ES-I3 (cell line): ENCODE measurements around the gene CBX1.

Experiments
- H3K36me3 ChIP-seq: 2 replicates; pipeline ENCODE4 v1.6.1; 2013; ENCODE audit warnings: mild to moderate bottlenecking, low read length, control low read depth, moderate library complexity; ENCODE audit not compliant: insufficient read depth
- H3K4me1 ChIP-seq: 2 replicates; pipeline ENCODE4 v1.6.1; 2013; ENCODE audit warnings: mild to moderate bottlenecking, control low read depth, low read length; ENCODE audit not compliant: insufficient read depth
- H3K9ac ChIP-seq: 2 replicates; pipeline ENCODE4 v1.6.1; 2013; ENCODE audit warnings: low read depth, mild to moderate bottlenecking, low read length, moderate library complexity
- H3K9me3 ChIP-seq: 2 replicates; pipeline ENCODE4 v1.6.1; 2013; ENCODE audit warnings: mild to moderate bottlenecking, low read length, moderate library complexity; ENCODE audit not compliant: control insufficient read depth, insufficient read depth

CBX1 gene

GRCh38 chr17:48025904-48026501, 75.3 kb downstream of the CBX1 start:
- no peaks in the 10 kb centered on the region for H3K36me3 ChIP-seq
- peak overlapping the region; percentile 59; the same call in 1 of the 2 replicates for H3K9ac ChIP-seq
- no peaks in the 10 kb centered on the region for H3K9me3 ChIP-seq
- H3K4me1 ChIP-seq = peaks cover 9% of the 10 kb centered on the region; the same call in 1 of the 2 replicates

DNA sequence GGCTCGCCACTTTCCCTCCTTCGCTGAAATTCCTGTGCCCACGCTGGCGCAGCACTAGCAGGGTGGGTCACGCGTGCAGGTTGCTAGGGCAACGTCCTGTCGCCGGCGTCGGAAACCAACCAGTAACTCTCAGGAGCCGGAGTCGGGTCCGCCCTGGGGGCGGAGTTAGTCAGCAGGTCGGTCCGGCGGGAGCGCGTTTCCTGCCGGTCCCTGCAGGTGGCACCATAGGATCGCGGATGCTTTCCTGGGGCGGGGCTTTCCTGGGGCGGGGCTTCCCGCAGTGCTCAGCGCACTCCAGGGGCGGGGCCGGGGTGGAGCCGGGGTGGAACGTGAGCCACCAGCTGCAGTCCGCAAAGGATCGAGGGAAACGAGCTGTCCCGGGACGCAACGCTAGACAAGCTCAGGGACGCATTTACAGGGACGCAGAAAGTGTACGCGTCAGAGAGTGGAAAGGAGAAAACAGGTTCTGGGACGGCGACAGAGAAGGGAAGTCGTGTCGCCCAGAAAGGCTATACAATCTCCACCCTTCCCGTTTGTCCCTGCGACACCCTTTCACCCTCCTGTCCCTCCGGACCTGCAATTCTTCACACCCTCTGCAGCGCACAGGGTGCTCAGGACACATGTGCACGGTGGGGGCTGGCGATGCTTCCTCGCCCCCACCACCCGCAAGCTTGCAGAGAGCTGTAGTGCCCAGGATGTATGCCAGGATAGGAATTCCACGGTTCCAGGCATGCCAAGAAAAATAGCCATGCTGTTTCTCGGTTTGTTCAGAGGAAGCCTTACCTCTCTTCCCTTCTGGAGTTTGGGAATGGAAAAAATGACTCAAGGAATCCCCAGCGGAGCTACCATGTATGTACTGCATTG, 76.0 kb downstream of the CBX1 start:
- Histone ChIP-seq H3K4me1 (peaks cover 9% of the 10 kb centered on the region; the same call in 1 of the 2 replicates), H3K9me3 (no peaks in the 10 kb centered on the region), H3K36me3 (no peaks in the 10 kb centered on the region), H3K9ac (peak overlapping the region; percentile 70)

DNA sequence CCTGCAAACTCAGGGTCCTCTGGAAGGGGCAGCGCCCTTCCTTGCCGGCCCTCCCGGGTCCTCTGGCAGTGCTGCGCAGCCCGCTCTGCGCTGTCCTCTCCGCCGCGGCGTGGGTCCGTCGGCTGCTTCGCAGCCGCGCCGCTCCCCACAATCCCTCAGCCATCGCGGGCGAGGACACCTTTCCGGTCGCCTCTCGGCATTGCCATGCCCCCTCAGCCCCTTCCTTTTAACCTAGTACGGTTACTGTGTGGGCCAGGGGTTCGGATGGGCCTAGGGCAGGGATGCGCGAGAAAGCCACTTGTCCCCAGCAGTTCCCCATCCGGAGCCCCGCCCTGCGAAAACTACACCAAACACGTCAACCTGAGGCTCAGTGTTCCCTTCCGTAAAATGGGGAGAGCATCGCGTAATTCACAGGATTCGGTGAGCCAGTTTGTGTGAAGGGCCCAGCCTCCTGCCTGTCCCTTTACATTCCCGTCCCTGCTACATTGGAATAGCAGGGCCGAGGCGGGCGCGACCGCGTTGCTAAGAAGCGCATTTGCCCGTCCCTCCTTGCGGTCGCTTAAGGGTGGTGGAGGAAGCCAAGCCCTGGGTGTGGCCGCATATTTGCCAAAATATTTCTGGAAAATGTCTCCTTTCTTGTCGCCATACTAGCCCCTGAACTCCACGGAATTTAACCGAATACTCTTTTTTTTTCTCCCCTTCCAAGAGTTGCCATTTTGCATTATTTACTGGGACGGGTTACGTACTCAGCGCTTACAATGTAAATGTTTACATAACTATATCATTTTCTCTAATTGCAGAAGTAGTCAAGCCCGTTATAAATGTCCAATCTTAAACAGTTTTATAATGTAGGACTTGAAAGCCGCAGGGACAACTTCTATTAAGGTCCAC, 76.9 kb downstream of the CBX1 start:
- H3K9me3 ChIP-seq = no peaks in the 10 kb centered on the region
- peak overlapping the region; percentile 70 for H3K9ac ChIP-seq
- H3K36me3 ChIP-seq = no peaks in the 10 kb centered on the region
- peaks cover 9% of the 10 kb centered on the region; the same call in 1 of the 2 replicates for H3K4me1 ChIP-seq

GRCh38 chr17:48023400-48024148, 77.7 kb downstream of the CBX1 start:
- no peaks in the 10 kb centered on the region for H3K36me3 ChIP-seq
- H3K9me3 ChIP-seq = no peaks in the 10 kb centered on the region
- peak overlapping the region; percentile 70 for H3K9ac ChIP-seq
- peaks cover 9% of the 10 kb centered on the region; the same call in 1 of the 2 replicates for H3K4me1 ChIP-seq

DNA sequence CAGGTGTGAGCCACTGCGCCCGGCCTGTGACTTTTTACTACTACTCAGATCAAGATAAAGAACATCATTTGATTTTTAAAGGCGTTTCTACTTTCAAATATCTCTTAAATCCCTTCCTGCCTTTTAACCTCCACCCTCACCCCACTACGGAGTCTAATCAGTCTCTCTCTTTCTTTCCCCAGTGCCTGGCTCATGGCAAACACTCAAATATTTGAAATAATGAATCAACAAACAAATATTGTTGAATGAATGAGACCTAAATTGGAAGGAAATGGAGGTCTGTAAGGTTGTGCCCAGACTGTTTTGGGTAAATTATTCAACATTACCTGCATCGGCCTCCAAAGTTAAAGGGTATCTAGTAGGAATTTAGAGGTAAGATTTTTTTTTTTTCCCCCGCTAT, 78.4 kb downstream of the CBX1 start:
- Histone ChIP-seq H3K9ac (no peak overlapping the region; the same call in 1 of the 2 replicates), H3K36me3 (no peaks in the 10 kb centered on the region), H3K4me1 (peaks cover 9% of the 10 kb centered on the region; the same call in 1 of the 2 replicates), H3K9me3 (no peaks in the 10 kb centered on the region)

- H3K4me1 ChIP-seq = peaks cover 8% of the 10 kb centered on the region; the same call in 1 of the 2 replicates
- H3K9me3 ChIP-seq = no peaks in the 10 kb centered on the region
- H3K36me3 ChIP-seq = no peaks in the 10 kb centered on the region
- no peak overlapping the region for H3K9ac ChIP-seq
Observed at GRCh38 chr17:48021934-48022333, 79.3 kb downstream of the CBX1 start.
